Measurements from ENCODE around the gene SMARCE1.

Gene SMARCE1

GRCh38 chr17:40608061-40608581 is 39.5 kb downstream of the SMARCE1 start:
- DNase-seq (ENCODE audit: extremely low read depth, insufficient read length): no peak
- Histone ChIP-seq H3K27me3 (replicated peaks; ENCODE audit: control insufficient read depth, insufficient read depth, low read length) (0 out of 2 replicates have a peak, but pooled peaks cover 2% of the 10 kb centered on the region), H3K4me3 (replicated peaks; ENCODE audit: low read depth, low read length) (no peak overlapping the region), H3K36me3 (ENCODE audit: control insufficient read depth, insufficient read depth, low read length) (no peaks in the 10 kb centered on the region)
- TF ChIP-seq, protein P1, sequence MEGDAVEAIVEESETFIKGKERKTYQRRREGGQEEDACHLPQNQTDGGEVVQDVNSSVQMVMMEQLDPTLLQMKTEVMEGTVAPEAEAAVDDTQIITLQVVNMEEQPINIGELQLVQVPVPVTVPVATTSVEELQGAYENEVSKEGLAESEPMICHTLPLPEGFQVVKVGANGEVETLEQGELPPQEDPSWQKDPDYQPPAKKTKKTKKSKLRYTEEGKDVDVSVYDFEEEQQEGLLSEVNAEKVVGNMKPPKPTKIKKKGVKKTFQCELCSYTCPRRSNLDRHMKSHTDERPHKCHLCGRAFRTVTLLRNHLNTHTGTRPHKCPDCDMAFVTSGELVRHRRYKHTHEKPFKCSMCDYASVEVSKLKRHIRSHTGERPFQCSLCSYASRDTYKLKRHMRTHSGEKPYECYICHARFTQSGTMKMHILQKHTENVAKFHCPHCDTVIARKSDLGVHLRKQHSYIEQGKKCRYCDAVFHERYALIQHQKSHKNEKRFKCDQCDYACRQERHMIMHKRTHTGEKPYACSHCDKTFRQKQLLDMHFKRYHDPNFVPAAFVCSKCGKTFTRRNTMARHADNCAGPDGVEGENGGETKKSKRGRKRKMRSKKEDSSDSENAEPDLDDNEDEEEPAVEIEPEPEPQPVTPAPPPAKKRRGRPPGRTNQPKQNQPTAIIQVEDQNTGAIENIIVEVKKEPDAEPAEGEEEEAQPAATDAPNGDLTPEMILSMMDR (IDR thresholded peaks at IDR 0.05; ENCODE audit: insufficient read depth, low read length, poor library complexity, severe bottlenecking): no peak

GRCh38 chr17:40607641-40608040 is 40.0 kb downstream of the SMARCE1 start:
- Histone ChIP-seq H3K36me3 (ENCODE audit: control insufficient read depth, insufficient read depth, low read length) (no peaks in the 10 kb centered on the region), H3K4me3 (replicated peaks; ENCODE audit: low read depth, low read length) (no peak overlapping the region), H3K27me3 (replicated peaks; ENCODE audit: control insufficient read depth, insufficient read depth, low read length) (0 out of 2 replicates have a peak, but pooled peaks cover 2% of the 10 kb centered on the region)
- no peak for DNase-seq (ENCODE audit: extremely low read depth, insufficient read length)
- TF ChIP-seq, protein P1 (IDR thresholded peaks at IDR 0.05; ENCODE audit: insufficient read depth, low read length, poor library complexity, severe bottlenecking): no peak

GRCh38 chr17:40606548-40607353 is 40.9 kb downstream of the SMARCE1 start:
- no peak for DNase-seq (ENCODE audit: extremely low read depth, insufficient read length)
- H3K36me3 ChIP-seq (ENCODE audit: control insufficient read depth, insufficient read depth, low read length): no peaks in the 10 kb centered on the region
- H3K4me3 ChIP-seq (replicated peaks; ENCODE audit: low read depth, low read length): no peak overlapping the region
- 0 out of 2 replicates have a peak, but pooled peaks cover 2% of the 10 kb centered on the region for H3K27me3 ChIP-seq (replicated peaks; ENCODE audit: control insufficient read depth, insufficient read depth, low read length)
- TF ChIP-seq, protein P1 (IDR thresholded peaks at IDR 0.05; ENCODE audit: insufficient read depth, low read length, poor library complexity, severe bottlenecking): no peak

GRCh38 chr17:40605306-40605705 is 42.3 kb downstream of the SMARCE1 start:
- H3K4me3 ChIP-seq (replicated peaks; ENCODE audit: low read depth, low read length): no peak overlapping the region
- H3K36me3 ChIP-seq (ENCODE audit: control insufficient read depth, insufficient read depth, low read length): no peaks in the 10 kb centered on the region
- TF ChIP-seq, protein P1 (IDR thresholded peaks at IDR 0.05; ENCODE audit: insufficient read depth, low read length, poor library complexity, severe bottlenecking): no peak
- H3K27me3 ChIP-seq (replicated peaks; ENCODE audit: control insufficient read depth, insufficient read depth, low read length): 0 out of 2 replicates have a peak, but pooled peaks cover 2% of the 10 kb centered on the region
- no peak for DNase-seq (ENCODE audit: extremely low read depth, insufficient read length)

DNA sequence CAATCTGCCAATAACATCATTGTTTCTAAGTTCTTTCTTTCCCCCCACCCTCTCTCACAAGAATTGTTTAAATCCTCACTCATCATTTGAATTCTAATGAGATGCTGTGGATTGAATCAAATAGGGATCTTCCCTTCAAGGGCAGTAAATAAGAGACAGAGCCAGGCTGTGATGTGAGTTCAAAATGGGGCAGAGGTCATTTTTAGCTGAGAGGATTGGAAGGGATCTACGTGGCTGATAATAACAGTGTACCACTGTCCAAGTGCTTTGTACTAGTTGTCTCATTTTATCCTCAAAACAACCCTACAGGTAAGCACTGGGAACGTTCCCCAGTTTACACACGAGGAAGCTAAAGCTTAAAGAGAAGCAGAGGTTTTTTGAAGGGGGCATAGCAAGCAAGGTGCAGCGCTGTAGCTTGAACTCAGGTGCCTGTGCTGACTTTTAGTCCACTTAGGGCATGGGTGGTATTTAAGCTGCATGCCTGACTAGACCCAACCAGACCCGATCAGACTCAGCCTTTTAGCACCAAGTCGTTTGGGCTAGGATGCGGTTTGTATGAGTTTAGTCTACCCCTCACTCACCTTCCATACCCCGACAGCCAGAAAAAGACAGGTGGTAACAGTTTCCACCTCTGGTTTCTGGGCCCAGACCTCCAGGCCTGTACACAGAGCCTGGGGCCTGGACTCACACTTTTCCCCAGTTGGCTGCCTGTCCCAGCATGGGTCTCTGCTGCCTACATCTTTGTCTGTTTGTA is 43.1 kb downstream of the SMARCE1 start:
- DNase-seq (ENCODE audit: extremely low read depth, insufficient read length): no peak
- TF ChIP-seq, protein P1 (IDR thresholded peaks at IDR 0.05; ENCODE audit: insufficient read depth, low read length, poor library complexity, severe bottlenecking): no peak
- H3K36me3 ChIP-seq (ENCODE audit: control insufficient read depth, insufficient read depth, low read length): no peaks in the 10 kb centered on the region
- H3K27me3 ChIP-seq (replicated peaks; ENCODE audit: control insufficient read depth, insufficient read depth, low read length): 0 out of 2 replicates have a peak, but pooled peaks cover 2% of the 10 kb centered on the region
- no peak overlapping the region for H3K4me3 ChIP-seq (replicated peaks; ENCODE audit: low read depth, low read length)
